ENCODE measurements around the gene SLC38A2. TPM values are rescaled to one million over a fixed set of nuclear protein-coding genes. Genes with fewer than 3 reads are reported as not detected.
"Not testable (repeated sequence)": the region's sequence is repeated elsewhere in the genome, so short reads cannot be mapped to it uniquely, and the experiment has no call there.

The SLC38A2 gene
- total RNA-seq, 1 donor from 2014 or later: 161 TPM

DNA sequence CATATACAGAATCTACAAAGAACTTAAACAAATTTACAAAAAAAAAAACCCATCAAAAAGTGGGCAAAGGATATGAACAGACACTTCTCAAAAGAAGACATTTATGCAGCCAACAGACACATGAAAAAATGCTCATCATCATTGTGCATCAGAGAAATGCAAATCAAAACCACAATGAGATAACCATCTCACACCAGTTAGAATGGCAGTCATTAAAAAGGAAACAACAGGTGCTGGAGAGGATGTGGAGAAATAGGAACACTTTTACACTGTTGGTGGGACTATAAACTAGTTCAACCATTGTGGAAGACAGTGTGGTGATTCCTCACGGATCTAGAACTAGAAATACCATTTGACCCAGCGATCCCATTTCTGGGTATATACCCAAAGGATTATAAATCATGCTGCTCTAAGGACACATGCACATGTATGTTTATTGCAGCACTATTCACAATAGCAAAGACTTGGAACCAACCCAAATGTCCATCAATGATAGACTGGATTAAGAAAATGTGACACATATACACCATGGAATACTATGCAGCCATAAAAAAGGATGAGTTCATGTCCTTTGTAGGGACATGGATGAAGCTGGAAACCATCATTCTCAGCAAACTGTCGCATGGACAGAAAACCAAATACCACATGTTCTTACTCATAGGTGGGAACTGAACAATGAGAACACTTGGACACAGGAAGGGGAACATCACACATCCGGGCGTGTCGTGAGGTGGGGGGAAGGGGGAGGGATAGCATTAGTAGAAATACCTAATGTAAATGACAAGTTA, 27.1 kb upstream of the SLC38A2 start:
- ATAC-seq; intact Hi-C loops (cut with DNase I): not testable (repeated sequence)

DNA sequence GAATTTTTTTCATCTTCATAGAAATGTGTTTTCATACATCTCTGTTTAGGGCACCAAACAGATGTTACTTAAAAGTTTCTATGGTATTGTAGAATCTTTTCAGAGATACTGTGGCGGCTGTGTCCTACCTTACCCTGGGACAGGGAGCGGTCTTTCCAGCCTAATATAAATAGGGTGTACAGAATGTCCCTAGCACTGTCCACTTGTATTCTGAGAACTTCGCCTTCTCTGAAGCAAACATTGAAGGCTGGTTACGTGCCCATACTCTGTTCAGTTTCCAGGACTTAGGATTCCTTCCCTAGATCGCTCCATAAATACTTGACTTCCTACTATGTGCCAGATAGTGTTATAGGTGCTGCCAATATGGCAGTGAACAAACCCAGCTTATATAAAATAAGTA, 24.3 kb upstream of the SLC38A2 start:
- DNase-seq (ENCODE audit: missing footprints) (no peak), ATAC-seq (peak; percentile 80)
- intact Hi-C loops (cut with DNase I): no loop called here

More for the DNA sequence above, 27.1 kb upstream of the SLC38A2 start:
- DNase-seq (ENCODE audit: missing footprints): not testable (repeated sequence)

DNA sequence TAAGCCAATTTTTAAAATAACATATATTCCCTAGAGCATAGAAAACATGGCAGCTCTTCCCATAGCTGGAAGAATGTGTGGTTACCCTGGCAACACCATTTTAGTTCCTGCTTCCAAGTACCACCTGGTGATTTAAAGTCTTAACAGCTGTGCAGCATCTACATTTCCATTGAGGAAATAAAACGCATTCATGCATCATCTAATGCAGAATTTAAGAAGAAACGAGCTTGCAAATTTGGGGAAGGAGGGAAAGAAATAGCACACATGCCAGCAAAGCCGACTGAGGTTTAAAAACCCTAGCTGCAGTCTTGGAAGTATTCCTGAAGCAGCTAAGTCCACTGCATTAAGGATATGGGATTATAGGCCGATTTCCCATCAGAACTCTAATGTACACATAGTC, 22.8 kb upstream of the SLC38A2 start:
- no peak for ATAC-seq
- DNase-seq (ENCODE audit: missing footprints): no peak
- intact Hi-C loops (cut with DNase I): no loop called here

DNA sequence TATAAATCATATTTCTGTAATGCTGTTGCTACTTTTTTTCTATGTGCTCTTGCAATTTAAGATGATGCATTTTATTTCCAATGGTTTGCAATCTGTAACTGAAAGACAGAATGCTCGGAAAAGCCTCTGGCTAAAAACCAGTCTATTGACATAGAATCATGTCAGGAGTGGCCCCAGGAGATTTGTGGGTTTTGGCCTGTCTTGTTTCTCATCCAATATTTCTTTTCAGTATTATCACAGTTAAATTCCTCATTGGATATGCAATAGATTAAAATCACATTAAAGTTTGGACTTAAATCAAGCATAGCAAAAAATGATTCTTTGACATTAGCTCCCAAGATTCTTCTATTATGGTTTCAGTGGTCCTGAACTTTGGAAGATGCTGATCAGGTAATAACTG, 19.1 kb upstream of the SLC38A2 start:
- intact Hi-C loops (cut with DNase I): no loop called here
- DNase-seq (ENCODE audit: missing footprints) (no peak), ATAC-seq (no peak)

DNA sequence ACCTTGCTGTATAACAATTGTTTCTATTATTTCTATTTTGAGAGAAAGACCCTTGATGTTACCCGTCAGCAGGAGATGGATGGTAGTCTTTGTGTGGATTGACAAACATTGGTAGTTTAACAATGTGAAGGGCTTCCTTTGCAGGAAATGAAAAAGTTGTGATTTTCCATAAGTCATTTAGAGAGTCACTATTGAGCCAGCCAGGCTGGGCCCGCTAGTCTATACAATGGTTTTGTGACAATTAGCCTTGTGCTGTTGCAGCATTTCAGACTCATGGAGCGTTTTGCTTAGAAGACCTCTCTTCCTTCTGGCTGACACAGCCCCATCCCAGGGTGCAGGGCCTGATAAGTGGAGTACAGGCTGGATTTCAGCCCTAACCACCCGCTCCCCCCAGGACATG, 18.3 kb upstream of the SLC38A2 start:
- intact Hi-C loops (cut with DNase I): no loop called here
- ATAC-seq: no peak
- DNase-seq (ENCODE audit: missing footprints): no peak

DNA sequence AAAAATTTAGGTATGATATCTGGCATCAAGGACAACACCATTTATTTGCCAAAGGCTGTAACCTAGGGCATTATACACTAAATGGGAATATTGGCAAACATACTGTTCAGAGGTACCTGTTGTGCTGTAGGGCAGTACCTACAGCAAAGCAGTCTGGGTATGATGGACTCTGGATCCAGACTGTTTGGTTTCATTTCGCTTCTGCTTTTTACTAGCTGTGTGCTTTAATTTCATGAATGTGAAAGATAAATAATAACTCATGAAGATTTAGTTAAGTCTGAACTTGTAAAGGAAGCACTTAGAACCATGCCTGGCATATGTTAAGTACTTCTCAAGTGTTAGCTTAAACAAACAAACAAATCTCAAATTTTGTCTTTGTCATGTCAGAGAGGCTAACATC, 17.7 kb upstream of the SLC38A2 start:
- intact Hi-C loops (cut with DNase I): no loop called here
- ATAC-seq (no peak), DNase-seq (ENCODE audit: missing footprints) (no peak)

DNA sequence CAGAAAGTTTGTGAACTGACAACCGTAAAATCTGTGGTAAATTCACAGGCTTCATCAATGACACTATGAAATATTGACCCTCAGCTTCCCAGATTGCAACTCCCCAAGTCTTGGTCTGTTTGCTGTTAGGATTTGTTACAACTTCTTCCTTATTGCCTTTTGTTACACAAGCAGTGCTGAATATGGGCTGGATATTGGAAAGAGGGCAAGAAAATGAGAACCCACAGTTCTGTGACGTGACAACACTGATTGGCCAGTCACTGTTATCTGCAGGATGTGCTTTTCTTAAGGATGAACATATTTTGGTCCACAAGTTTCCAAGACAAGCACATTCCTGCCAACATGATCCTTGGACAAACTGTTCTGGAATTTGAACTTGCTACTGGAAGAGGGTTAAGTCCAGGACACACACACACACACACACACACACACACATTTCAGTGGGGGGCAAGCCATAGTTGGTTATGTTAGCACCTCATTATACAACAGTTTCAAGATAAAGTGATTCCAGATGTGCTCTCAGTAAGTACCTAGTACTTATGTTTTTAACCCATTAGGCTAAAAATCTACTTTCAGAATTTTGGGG, 16.6 kb upstream of the SLC38A2 start:
- intact Hi-C loops (cut with DNase I): no loop called here
- peak; percentile 39 for ATAC-seq
- DNase-seq (ENCODE audit: missing footprints): no peak

DNA sequence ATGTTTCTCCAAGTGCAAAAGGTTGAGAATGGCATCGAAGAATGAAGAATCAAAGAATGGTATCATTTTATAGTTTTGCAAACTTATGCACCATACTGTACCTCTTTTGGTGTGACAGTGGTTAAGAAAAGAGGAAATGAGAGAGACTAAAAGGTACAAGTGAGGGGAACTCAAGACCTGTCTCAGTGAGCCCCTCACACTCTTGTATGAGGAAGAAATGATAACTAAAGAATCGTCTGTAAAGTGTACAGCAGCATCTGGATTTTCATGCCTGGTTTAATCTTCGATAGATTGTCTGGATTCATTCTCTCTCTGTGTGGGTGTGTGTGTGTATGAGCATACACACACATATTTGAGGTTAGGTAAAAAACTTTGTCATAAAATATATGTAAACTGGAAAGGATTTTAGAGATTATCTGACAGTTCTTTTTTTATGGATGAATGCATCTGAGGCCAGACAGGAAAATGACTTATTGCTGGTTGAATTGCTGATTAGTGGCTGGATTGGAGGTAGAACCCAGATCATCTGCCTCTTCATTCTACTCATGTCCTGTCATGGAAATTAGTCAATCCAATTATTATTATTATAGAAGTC, 16.0 kb upstream of the SLC38A2 start:
- DNase-seq (ENCODE audit: missing footprints) (no peak), ATAC-seq (no peak)
- intact Hi-C loops (cut with DNase I): no loop called here

DNA sequence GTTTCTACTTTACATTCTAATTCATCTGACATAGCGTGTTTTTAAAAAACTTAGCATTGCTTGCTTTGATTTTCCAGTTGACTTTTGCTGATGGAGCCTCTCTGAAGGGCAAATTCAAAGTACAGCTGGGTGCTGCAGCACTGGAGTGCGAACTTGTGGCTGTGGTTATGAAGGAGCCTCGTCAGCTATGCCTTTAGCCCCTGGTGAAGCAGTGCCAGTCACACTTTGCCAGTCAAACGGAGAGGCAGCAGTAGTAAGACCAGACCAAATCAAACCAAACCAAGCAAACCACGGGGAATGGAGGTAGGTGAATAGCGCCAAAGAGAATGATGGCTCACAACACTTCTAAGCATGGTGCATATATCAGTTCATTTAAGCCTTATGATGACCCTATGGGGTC, 15.1 kb upstream of the SLC38A2 start:
- ATAC-seq (no peak), DNase-seq (ENCODE audit: missing footprints) (no peak)
- intact Hi-C loops (cut with DNase I): no loop called here

DNA sequence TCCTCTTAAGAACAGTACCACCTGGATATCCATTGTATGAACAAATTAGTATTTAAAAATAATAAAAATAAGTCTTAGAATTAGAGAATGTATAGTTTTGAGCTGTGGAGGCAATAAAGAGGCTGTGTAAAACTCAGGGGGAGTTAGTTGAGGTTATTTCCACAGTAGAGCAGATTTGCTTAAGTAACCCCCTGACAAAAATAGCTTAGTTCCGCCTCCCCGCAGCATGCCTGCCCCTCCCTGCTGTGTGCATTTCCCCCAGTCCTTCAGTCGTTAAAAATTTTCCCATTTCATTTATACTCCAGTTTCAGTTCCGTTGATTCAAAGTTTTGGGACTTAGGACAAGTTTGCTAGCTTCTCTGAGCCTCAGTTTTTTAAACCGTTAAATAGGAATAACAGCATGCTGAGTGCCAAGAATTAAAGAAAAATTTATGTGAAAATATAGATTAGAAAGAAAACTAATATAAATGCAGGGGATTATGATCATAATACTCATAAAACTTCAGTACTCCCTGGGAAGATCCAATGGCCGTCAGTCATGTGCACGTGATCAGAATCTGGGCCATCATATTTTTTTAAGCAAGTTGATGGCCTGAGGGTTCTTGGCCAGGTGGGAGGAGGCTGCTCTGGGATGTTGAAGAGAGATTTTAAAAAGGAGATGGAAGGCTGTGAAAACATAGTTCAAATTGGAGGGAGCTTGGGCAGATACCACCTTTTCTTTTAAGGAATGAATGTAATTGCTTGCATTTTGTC, 14.5 kb upstream of the SLC38A2 start:
- DNase-seq (ENCODE audit: missing footprints) (peak; percentile 64), ATAC-seq (no peak)
- intact Hi-C loops (cut with DNase I): no loop called here

DNA sequence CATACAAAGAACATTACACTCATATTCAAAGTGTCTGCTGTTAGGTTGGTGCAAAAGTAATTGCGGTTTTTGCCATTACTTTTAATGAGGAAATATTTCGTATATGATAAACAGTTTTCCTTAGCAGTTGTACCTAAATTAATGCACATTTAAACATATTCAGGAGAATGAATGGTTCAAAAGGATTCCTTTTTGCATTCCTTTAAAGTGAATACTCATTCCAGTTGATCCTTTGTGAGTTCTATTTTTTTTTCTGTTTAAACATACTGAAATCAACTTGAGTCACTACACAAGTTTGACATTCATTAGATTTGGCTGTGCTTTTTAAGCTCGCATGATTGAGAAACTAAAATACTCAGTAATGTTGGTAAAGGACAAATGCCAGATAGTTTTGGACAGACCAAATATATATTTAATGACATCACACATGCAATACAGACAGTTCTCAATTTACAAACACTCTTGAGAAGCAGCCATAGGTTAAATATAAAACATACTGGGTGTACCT, 13.8 kb upstream of the SLC38A2 start:
- intact Hi-C loops (cut with DNase I): no loop called here
- ATAC-seq (no peak), DNase-seq (ENCODE audit: missing footprints) (no peak)

DNA sequence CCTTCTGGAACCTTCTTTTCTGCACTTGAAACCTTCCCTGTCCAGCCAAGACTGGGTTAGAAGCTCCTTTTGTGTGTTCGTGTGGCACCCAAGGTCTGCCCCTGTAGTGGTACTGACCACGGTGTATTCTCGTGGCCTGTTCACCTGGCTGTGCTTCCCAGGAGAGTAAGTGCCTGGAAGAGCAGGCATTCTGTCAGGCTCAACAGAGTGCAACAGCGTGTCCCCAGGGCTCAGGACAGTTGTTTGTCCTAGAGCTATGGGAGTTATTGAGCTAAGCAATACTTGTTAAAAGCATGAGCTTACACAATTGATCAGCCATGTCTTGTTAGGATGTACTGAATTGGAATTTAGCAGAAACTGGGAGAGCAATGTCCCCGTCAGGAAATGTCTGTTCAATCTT, 12.9 kb upstream of the SLC38A2 start:
- DNase-seq (ENCODE audit: missing footprints) (no peak), ATAC-seq (no peak)
- intact Hi-C loops (cut with DNase I): no loop called here

DNA sequence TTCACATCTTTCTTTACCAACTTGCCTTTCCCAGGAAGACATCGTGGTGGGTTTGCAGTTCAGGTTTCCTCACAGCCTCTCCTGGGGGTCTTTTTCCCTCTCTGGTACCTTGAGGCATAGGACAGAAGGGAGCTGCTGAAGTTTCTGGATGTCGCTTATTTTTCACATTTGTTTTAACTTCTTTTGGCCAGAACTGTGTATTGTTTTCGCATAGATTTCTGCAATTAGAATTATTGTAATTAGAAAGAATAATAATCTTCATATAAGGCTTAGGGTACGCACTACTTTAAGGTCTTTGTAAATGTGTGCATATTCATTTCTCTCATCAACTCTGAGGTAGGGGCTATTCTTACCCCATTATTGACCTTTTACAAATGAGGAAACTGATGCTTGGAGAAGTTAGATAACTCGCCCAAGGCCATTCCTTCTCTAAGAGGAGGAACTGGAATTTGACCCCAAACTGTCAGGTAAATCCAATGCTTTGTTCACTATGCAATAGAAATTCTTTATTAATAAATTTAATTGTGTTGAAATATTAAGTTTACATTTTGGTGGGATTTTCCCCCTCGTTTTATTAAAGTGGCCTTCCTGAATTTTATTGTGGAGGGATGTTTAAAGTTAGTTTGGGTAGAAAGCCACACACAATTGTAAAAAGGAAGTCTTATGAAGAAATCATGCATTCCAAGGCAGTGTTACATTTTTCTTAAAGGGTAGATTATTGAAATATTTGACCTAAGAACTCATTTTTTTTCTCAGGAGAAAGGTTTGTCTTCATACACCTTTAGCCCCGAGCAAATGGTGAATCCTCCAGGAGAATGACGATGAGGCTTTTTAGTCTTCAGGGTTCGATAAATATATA, 12.1 kb upstream of the SLC38A2 start:
- DNase-seq (ENCODE audit: missing footprints) (no peak), ATAC-seq (no peak)
- intact Hi-C loops (cut with DNase I): loop anchor here (5.0 kb wide), 3 partner anchors 48 to 173 kb away; no protein-coding TSS in a partner anchor

DNA sequence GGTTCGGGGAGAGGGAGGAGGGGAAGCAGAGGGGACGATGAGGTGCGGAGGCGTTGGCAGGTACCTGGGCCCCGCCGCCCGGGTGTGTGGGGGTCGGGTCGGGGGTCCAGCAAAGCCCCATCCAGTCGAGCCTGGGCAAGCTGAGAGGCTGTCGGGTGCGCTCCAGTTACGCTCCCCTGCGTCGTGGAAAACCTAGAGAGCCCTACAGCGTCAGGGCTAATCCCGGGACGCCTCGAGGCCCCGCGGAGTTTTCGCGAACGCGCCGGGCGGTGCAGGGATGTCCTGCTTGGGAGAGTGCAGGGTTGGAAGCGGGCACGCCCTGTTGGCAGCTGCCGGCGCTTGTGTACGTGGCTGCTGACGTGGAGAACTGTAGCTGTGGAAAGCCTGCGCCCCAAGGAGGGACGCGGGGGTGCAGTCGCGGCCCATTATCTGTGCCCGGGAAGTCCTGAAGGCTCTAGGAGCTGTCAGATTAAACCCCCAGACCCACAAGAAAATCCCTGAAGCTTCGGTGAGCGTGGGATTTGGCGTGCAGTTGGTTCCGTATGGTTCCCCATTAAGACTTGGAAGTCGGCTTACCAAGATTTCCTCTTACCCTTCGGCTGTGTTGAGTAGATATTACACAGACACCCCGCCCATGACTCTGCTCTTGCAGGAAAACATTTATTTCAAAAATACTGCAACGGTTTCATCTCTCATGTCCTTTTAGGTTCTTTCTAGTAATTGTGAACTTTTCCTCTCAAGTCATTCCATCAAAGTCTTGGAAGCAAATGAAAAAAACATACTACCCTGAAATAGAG, 11.3 kb upstream of the SLC38A2 start:
- intact Hi-C loops (cut with DNase I): loop anchor here (1.0 to 5.0 kb wide), 4 partner anchors 11 to 173 kb away; no protein-coding TSS in a partner anchor
- peak; percentile 93 for ATAC-seq
- peak; percentile 97 for DNase-seq (ENCODE audit: missing footprints)

DNA sequence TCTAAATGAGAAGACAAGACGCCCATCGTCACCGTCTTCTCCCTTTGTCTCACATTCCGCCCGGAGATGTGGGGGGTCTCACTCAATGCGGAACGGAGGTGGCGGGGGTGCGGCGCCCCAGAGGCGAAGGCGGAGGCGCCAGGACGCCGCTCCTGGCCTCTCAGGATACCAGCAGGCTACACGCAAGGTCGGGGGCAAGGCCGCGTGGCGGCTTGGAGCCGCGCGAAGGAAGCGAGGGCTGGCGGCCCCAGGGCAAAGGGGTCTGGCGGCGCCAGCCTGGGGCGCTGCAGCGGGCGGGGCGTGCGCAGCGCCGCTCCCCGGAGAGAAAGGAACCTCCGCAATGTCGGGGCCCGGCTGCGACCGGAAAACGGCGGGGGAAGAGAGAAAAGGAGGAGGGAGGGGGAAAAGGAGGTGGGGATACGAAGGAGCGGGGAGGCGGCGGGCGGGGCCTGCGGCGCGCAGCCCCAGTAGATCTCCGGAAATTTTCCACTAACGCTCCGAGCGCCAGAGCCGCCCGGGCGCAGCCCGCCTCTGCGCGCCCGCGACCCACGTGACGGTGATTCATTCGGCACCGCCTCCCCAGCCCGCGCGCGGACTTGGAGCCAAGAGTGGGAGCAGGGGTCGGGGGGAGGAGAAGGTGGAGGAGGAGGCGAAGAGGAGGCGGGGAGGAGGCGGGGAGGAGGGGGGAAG, 10.5 kb upstream of the SLC38A2 start:
- DNase-seq (ENCODE audit: missing footprints): peak; percentile 99
- intact Hi-C loops (cut with DNase I): loop anchor here (1.0 to 5.0 kb wide), 4 partner anchors 10 to 174 kb away; no protein-coding TSS in a partner anchor

DNA sequence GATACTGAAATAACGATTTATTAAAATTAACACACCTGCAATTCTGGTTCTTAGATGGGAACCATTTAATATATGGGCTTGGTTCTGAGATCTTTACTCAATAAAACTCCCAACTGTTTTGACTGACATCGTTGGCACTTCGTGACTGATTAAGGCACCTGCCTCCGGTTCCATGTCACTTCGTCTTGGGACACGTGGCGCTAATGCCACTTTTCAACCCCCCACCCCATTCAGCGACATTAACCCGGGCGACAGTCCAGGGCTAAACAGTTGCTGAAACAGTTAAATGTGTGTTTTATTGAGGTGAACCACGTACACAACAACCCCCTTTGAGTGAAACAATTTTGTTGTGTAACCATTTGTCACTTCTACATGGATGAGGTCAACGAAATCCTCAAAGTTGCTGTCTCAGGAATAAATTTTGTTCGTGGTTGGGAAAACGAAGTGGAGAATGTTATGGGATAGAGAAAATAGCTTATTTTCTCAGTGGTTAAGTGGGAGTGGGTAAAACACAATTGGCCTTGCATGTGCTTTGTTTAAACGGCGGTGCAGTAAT, 9.9 kb upstream of the SLC38A2 start:
- no peak for ATAC-seq
- intact Hi-C loops (cut with DNase I): loop anchor here (5.0 kb wide), 3 partner anchors 50 to 175 kb away; no protein-coding TSS in a partner anchor
- DNase-seq (ENCODE audit: missing footprints): no peak

More for the DNA sequence above, 10.5 kb upstream of the SLC38A2 start:
- peak; percentile 95 for ATAC-seq

All from Right ventricle myocardium inferior (tissue), 1 donor.